Stimulated activated CD4-positive, alpha-beta T cell treated with anti-CD3 and anti-CD28 coated beads, TNF-alpha, amount 100 ng/mL, for 48 hours (primary cell): ENCODE data around the gene MIDN.

ENCODE experiments used
- DNase-seq, 3 donors: peaks; one replicate each; pipeline ENCODE4 v3.0.0-alpha.2; 2020; ENCODE audit warnings: low read depth in 3 of 3

MIDN gene

DNA sequence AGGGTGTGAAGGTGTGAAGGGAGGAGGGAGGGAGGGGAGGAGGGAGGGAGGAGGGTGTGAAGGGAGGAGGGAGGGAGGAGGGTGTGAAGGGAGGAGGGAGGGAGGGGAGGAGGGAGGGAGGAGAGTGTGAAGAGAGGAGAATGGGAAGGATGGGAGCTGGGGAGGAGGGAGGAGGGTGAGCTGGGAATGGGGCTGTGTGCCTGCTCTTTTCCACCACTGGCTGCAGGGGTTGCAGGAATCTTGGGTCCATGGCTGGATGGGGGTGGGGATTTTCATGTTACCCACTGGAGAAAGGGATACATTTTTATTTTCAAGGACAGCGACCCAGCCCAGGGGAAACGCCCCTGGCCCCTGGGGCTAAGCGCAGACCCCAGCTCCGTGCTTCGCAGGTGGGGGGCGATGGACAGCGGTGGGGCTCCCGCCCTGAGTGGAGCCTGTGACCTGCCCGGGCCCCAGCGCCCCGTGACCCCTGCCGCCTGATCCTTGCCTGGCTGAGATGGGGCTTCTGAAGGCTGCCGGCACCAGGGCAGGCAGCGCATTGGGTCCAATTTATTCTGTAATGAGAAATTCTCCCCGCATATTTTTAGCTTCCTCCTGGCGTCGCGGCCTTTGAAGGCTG lies 34.3 kb downstream of the MIDN start:
- no peak for DNase-seq

DNA sequence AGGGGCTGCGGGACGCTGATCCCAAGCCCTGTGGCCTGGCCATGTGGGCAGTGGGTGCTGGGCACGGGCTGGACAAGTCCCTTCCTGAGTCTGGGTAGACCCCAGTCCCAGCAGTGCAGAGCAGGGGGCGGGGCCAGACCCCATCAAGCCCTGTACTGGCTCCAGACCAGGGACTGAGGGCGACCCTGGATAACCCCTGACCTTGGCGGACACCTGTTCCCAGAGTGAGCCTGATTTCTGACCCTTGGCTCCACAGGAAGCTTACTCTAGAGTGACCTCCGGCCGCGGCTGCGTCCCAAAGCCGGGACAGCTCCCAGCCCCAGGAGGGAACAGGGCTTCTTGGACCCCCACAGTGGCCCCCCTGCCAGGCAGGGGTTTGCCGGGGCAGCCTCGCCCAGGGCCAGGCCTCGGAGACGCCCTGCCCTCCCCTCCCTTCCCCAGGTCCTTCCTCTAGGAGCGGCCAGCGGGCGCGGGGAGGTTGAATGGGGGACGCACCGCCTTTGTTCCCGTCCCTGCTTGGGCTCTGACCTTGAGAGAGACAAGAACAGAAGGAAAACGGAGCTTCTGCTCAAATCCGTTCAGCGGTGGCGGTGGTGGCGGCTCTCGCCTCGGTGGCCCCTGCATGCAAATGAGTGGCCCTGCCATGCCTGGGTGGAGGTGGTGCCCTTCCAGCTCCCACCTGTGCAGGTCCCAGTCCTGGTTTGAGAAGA lies 35.0 kb downstream of the MIDN start:
- no peak for DNase-seq

DNA sequence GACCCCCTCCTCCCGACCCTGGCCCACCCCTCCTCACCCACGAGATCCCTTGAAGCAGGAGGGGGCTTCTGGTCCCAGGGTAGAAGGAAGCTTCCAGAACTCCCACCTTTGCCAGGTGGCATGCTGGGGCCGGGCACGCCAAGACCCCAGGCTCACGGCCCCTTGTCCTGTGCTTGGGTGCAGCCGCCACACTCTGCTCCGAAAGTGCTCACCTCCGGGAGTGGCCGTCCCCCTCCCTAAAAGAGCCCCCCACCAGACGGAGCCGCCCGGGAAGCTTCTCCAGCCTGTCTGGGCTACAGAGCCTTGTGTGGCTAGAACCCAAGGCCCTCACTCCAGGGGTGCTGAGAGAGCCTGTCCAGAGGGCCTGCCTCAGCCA lies 35.5 kb downstream of the MIDN start:
- no peak for DNase-seq

DNA sequence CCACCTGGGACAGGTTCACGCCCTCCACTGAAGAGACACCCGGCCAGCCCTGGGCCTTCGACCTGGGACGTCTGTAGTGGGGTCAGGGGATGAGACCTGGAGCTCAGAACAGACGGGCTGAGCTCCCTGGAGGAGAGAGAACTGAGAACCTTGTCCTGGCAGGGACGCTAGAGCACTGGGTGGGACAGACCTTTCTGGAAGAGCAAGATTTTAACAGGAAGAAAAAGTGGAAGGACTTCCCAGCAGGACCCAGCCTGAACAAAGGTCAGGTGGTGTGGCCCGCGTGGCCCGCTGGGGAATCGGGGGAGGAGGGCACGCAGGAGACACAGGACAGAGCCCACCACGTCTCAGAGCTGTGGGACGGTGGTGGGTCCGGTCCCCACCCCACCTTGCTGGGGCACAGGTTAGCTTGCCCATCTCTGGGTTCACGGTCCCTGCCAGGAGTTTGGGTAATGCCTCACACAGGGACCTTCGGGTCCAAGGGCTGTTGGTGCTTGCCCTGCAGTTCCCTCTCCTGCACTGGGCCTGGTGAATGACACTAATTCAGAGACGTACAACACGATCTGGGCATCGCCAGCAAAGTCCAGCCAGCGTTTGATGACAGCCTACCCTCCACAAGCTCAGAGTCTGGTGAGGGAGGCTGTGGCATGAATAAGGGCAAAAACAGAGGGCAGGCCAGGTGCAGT lies 36.1 kb downstream of the MIDN start:
- no peak for DNase-seq

DNA sequence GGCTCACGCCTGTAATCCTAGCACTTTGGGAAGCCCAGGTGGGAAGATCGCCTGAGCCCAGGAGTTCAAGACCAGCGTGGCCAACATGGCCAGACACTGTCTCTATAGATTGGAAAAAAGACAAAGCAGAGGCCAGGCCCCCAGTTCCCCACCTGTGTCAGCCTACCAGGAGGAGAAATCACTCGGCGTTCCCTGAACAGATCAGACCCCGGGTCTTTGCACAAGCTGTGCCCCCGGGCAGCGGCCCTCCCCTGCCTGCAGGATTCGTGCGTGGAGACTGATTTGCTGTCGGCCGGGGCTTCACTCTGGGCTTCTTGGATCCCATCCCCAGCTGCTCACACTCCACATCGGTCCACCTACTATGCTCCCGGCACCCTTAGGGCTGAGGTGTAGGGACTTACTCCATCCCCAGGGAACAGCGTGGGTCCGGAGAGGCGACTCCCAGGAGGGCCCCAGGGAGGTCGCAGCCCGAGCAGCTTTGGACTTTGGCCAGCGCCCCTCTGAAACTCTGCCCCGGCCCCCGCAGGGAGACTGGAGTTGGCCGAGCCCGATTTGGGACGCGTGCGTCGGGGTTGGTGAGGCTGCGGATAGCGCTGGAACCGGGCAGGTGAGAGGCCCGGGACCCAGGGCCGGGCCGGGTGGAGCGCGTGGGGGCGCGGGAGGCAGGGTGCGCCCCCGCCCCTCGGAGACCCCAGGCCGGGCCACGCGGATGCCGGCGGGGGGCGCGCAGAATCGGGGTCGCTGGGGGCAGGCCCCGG lies 36.8 kb downstream of the MIDN start:
- no peak for DNase-seq

DNA sequence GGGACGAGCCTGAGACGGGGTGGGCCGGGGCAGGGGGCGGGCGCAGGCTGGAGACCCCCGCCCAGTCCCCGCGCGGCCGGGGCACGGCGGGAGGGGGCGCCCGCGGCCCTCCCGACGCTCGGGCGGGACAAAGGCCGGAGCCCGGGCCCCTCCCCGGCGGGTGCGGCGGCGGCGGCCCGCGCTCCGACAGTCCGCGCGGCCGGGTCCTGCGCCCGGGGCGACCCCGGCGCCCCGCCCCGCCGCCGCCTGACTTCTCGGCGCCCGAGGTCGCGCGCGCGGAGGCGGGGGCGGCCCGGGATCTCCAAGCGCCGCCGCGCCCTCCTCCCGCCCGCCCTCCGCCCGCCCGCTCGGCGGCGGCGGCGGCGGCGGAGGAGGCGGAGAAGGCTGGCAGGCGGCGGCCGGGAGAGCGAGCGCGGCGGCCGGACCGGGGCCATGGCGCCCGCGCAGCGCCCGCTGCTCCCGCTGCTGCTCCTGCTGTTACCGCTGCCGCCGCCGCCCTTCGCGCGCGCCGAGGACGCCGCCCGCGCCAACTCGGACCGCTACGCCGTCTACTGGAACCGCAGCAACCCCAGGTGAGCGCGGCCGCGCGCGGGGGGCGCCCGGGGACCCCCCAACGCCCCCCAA lies 37.5 kb downstream of the MIDN start, which contains the start of gene EFNA2:
Gene EFNA2 (plus strand): TSS at position 137 of the 624 bp plus-strand sequence. CDS start 296 bp downstream, at position 433.
- no peak for DNase-seq

DNA sequence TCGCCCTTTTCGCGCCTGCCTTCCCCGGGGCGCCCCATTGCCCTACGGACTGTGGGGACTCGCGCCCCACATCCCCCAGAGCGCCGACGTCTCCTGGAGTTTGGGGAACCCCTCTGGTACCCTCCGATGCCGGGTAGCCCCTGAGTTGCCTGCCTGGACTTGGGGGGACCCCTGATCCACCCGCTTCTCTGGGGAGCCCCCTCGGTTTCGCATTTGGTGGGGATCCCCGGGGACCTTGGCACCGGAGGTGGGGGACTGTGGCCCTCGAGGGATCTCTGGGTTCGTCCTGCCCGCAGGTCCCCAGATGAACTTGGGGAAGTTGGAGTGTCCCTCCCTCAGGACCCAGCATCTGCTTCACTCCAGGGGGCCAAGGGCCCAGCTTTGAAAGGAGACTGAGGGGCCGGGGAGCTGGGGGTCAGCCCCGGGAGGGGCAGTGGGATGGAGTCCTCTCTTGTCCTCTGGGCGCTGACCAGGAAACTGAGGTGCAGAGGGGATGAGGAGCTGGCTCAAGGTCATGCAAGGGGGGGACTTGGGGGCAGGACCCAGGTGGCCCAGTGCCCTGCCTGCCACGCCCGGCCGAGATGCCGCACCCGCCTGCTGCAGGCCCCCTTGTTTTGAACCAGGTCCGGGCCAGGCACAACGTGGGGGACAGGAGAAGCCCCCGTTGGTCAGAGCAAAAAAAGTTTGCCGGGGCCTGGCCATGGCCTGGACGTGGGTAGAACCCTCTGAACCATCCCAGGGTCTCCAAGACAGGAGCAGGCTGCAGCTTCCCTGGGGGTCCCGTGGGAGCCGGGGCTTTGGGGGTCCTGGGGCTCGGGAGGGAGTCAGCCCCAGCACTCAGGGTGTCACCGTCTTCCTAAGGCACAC lies 38.3 kb downstream of the MIDN start:
- DNase-seq: no peak

DNA sequence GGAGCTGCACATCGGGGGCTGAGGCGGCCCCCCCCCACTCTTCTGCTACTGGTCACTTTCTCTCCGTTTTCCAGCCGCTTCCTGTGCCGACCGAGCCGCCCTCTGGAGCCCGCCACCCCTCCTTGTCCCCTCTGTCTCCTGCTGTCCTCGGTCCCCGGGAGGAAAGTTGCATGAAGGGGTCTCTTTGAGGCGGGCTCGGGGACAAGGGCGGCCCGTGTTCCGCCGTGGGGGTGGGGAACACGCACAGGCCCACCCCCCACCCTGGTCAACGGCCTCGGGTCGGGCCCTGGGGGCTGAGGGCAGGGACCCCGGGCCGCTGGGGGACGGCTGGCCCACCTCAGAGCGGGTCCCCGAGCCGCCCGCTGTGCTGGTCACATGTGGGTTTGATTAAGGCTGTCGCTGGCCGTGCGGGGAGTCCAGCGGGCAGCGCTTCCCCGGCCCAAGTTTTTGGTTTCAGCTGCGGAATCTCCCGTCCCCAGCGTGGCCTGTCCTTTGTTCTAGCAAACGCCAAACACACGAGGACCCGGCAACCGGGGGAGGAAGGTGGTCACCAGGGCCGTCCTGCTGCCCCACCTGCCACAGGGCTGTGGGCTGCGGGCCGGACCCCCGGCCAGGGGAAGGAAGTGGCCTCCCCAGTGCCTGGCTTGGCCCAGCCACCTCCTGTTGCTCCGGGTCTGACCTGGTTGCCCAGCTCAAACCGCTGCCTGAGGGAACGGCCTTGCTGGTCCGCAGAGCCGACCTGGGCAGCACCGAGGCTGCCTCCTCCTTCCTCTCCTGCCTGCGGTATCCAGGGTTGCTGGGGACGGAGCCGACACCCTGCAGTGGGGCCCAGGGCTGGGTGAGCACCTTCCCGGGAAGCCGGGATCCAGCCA lies 39.2 kb downstream of the MIDN start:
- DNase-seq: no peak

DNA sequence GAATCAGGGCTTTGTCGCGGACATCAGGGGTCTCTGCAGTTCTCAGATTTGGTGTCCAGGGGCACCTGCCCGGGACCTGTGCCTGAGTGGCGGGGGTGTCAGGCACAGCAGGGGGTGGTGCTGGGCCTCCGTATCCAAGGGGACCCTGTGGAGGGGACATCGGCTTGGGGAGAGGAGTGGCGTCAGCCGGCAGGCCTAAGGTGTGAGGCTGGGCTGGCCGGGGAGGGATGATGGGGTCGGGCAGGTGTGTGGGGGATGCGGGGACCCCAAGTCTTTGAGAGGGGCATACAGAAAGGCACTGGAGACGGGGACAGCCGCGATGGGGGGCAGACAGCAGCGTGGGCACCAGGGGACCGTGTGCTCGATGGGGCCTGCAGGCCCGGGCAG lies 39.8 kb downstream of the MIDN start:
- no peak for DNase-seq

DNA sequence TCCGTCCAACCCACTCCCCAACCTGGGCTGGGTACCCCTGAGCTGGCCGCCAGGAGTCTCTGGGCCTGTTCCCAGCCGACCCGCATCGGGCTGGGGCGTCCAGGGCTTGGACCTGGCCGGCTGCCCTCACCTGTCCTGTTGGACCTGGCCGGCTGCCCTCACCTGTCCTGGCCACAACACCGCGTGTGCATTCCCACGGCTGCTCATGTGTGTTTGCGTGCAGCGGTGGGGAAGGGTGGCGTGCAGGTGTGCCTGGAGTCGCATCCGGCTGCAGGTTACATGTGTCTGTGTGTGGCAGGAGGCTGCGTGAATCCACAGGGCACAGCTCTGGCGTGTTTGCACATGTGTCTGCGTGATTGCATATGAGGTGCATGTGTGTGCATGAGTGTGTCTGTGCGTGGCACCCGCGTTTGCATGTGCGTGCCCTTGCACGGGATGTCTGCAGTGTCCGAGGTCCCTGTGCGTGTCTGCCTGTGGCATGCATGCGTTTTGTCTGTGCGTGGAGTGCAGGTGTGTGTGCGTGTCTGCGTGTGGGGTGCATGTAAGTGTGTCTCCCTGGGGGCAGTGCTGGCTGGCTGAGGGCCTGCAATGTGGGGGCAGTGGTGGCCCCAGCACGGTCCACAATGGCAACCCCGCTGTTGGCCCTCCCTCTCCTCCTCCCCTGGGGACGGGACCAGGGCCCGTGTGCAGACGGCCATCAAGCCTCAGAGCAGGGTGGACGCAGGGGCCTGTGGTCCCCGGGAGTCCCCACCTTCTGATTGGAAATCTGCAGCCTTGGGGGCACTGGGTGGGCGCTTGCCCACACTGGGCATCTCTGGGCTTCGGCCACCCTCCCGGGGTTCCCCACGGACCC lies 40.7 kb downstream of the MIDN start:
- no peak for DNase-seq

DNA sequence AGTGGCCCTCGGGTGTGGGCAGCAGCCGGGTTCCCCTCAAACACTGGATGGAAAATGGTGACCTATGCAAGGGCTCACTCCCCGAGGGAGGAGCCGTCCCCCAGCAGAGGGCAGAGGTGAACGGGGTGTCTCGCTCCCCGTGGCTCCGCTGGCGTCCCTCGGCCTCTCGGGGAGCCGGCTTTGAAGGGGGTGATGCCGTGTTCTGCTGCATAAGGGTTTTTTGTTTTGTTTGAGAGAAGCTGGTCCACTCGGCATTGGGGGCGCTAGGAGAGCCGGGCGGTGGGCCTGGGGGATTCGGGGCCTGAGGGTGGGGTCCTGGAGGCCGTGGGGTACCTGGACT lies 41.3 kb downstream of the MIDN start:
- no peak for DNase-seq

DNA sequence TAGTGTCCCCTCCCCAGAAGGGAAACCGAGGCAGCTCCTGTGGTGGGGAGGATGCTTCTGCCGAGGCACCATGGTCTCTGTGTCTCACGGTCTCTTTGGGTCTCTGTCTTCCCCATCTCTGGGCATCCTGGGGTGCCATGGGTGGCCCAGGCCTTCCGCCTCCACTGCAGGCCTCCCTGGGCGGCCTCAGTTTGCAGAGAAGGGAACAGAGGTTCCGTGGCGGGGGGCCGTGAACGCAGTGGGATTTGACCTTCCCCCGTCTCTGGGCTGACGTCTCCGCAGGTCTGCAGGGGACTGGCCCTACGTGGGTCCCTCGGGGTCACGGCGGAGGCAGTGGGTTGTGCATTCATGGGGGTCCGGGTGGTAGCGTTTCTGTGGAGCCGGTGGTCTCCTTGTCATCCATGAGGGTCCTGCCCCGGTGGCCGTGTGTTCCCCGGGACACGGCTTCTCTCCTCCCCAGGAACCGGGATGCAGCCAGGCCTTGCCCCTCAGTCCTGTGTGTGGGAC lies 41.9 kb downstream of the MIDN start:
- no peak for DNase-seq

DNA sequence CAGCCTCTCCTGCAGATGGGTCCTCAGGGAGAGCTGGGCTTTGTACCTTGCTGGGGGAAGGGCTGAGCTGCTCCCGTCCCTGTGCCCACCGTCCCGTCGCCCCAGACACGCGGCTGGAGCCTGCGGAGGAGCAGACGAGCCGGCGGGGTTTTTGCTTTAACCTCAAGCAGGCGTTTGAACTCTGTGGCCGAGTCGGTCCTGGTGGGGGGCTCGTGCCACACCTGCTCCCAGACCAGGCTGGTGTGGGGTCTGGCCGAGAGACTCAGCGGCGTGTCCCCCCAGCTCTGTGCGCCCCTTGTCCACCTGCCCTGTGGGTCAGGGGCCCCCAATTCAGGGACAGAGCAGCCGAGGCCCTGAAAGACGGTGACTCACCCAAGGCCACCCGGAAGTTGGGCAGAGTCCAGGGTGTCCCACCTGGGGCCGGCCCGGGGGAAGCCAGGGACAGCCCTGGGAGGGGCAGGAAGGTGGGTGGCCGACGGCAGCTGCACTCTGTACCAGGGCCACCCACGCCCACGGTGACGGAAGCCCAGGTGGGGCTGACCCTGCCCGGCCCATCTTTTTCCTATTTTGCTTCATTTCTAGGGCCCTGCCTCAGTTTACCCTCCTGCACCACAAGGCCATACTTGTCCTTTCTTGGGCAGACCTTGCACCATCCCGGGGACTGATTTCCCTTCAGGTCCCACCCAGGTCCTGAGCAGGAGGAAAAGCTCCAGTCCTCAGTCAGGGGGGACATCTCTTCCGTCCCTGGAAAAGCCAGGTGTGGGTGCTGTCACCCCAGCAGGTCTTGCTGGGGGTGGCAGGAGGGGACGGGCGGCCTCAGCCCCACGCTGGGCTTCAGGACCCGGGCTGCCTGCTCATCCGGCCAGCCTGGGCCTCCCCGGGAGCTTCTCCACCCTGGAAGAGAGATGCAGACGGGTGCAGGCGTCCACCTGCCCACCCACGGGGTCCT lies 42.6 kb downstream of the MIDN start:
- DNase-seq: no peak

DNA sequence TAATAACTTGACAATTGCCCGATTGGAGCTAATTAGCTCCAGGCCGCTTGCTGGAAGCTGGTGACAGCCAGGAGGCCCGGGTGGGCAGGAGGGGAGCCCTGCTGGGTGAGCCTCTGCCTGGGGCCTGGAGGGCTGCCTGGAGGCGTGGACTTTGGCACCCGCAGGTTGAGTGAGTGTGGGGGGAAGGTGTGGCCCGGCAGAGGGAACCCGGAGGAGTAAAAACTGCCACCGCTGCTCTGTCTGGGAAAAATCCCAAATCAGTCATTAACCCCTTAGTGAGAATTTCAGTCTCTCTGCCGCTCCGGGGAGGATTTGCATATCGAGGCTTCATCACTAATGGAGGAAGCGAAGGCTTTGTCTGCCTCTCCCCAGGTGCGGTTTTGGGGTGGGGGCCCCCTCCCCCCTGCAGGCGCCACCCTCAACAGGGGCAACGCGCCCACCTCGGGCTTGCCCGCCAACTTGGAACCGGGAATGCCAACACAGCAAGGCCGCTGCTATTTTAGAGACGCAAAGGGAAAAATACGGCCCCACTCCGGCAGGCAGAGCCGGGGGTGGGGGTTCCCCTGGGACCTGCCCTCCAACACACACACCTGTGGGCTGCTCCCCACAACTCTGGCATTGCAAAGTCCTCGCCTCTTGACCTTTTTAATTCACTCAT lies 43.5 kb downstream of the MIDN start:
- DNase-seq: no peak

DNA sequence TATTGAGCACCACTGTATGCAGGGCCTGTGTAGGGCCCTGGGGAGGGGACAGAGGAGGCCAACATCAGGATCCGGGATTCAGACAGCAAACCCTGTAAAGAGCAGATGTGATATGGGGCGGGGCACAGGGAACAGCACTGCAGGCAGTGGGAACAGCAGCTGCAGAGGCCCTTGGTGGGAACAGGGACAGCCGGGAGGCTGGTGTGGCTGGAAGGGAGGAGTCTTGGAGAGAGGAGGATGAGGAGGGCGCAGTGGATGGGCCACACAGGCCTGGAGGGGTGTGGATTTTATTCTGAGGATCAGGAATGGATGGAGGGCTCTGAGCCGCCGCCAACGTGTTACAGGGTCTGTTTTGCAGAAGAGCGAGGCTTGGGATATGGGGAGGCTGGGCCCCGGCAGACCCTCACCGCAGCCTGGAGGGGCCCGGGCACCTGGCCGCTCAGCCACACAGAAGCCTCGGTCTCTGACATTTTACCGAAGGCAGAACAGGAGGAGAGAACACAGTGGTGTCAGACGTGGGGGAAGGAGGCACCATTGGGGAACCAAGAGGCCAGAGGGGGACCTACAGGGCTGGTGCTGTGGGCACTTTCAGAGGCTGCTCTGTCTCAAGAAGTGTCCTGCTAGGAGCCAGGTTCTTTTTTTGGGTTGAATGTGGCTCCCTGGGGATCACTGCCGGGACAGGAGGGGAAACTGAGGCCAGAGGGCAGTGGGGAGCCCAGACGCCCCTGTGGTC lies 44.2 kb downstream of the MIDN start:
- DNase-seq: no peak

DNA sequence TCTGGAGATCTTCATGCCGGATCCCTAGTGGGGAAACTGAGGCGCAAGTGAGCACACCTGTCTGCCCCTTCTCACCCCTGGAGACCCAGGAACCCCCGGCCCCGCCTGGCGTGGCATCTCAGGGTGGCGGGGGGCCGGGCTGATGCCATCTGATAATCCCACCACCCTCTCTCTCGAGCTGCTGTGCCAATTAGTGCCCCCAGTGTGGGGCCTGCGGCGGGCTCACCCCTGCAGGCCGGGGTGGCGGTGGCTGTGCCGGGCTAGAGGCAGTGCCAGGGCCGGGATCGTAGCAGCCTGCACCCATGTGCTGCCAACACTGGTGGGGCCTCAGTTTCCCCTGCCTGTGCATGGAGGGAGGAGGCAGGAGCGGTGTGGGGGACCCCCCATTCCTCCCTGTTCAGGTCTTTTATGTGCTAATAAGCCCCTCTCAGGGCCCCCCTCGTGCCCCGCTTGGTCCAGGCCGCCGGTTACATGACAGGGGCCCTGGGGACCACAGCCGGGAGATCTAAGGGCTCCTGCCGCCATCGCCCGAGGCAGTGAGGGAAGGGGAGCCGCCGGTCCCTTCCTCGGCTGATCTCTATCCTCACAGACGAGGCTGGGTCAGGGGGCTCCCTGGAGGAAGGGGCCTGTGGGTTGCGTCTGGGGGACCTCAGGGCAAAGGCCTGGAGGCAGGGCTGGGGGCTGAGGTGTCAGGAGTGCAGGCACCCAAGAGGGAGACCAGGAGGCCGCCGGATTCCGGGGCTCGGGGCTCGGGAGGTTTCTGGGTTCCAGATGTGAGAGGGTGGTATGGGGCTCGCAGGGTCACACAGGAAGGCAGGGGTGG lies 45.6 kb downstream of the MIDN start:
- no peak for DNase-seq
